Stimulated activated effector memory CD8-positive, alpha-beta T cell treated with anti-CD3 and anti-CD28 coated beads, Interleukin-12 subunit alpha, Interleukin-12 subunit beta, amount 100 ng/mL, for 72 hours (primary cell): ENCODE measurements around the gene HERC6.
"Not testable (repeated sequence)": the region's sequence is repeated elsewhere in the genome, so short reads cannot be mapped to it uniquely, and the experiment has no call there.

ENCODE experiments used
- ATAC-seq: fragments of 150-1000 bp; cut with Tn5 transposase; 2 replicates; pipeline ENCODE4 v1.10.0; 2021
- DNase-seq, 2 donors: peaks; one replicate each; pipeline ENCODE4 v3.0.0; 2021 to 2022; ENCODE audit warnings: low spot score in 2 of 2
- H3K27ac Mint-ChIP-seq: one replicate; pipeline ENCODE4 v1.8.0; 2022; ENCODE audit warnings: mild to moderate bottlenecking, mixed read lengths
- H3K36me3 Mint-ChIP-seq: one replicate; pipeline ENCODE4 v1.8.0; 2022; ENCODE audit warnings: mild to moderate bottlenecking, mixed read lengths
- H3K4me1 Mint-ChIP-seq: one replicate; pipeline ENCODE4 v1.8.0; 2022; ENCODE audit warnings: mixed read lengths
- H3K4me3 Mint-ChIP-seq: one replicate; pipeline ENCODE4 v1.8.0; 2022; ENCODE audit warnings: mild to moderate bottlenecking, mixed read lengths
- H3K9me3 Mint-ChIP-seq: one replicate; pipeline ENCODE4 v1.8.0; 2022; ENCODE audit warnings: mixed read lengths

Gene HERC6

GRCh38 chr4:88448211-88448765, 69.6 kb downstream of the HERC6 start:
- not testable (repeated sequence) for H3K36me3 Mint-ChIP-seq, H3K4me3 Mint-ChIP-seq, H3K27ac Mint-ChIP-seq, ATAC-seq, DNase-seq, H3K4me1 Mint-ChIP-seq, H3K9me3 Mint-ChIP-seq

- Mint-ChIP-seq H3K4me1 (peaks cover 8% of the 10 kb centered on the region), H3K9me3 (no peaks in the 10 kb centered on the region), H3K36me3 (no peaks in the 10 kb centered on the region), H3K4me3 (no peak overlapping the region), H3K27ac (no peak overlapping the region)
- ATAC-seq (no peak), DNase-seq (no peak)
Observed at GRCh38 chr4:88448889-88449288, 70.2 kb downstream of the HERC6 start.

GRCh38 chr4:88449290-88449689, 70.6 kb downstream of the HERC6 start:
- DNase-seq, result no peak
- no peaks in the 10 kb centered on the region for H3K36me3 Mint-ChIP-seq
- no peak for ATAC-seq

GRCh38 chr4:88451205-88451604, 72.6 kb downstream of the HERC6 start:
- Mint-ChIP-seq H3K4me1 (peaks cover 8% of the 10 kb centered on the region), H3K36me3 (no peaks in the 10 kb centered on the region), H3K27ac (no peak overlapping the region), H3K4me3 (no peak overlapping the region), H3K9me3 (no peaks in the 10 kb centered on the region)
- DNase-seq (no peak), ATAC-seq (no peak)

More at GRCh38 chr4:88449290-88449689, 70.6 kb downstream of the HERC6 start:
- Mint-ChIP-seq H3K4me3 (no peak overlapping the region), H3K4me1 (peaks cover 8% of the 10 kb centered on the region), H3K9me3 (no peaks in the 10 kb centered on the region), H3K27ac (no peak overlapping the region)

GRCh38 chr4:88452912-88453311, 74.3 kb downstream of the HERC6 start:
- Mint-ChIP-seq H3K27ac (no peak overlapping the region), H3K9me3 (no peaks in the 10 kb centered on the region), H3K4me1 (peaks cover 6% of the 10 kb centered on the region), H3K36me3 (peaks cover 12% of the 10 kb centered on the region), H3K4me3 (no peak overlapping the region)
- DNase-seq, result no peak
- ATAC-seq, result no peak

- peak within 1 kb of the TSS; percentile 91 for H3K4me3 Mint-ChIP-seq
- no peaks in the 10 kb centered on the region for H3K9me3 Mint-ChIP-seq
- peaks cover 16% of the 10 kb centered on the region for H3K36me3 Mint-ChIP-seq
- H3K27ac Mint-ChIP-seq, result peak within 1 kb of the TSS; percentile 98
- peaks cover 6% of the 10 kb centered on the region for H3K4me1 Mint-ChIP-seq
- ATAC-seq, result peak; percentile 95
- peak; percentile 83 to 96 for DNase-seq
Observed at GRCh38 chr4:88456670-88457306, 78.1 kb downstream of the HERC6 start, which contains the start of gene HERC5. Gene HERC5, plus strand, starts transcription at chr4:88457119. Its CDS starts 151 bp downstream, at chr4:88457270.

- Mint-ChIP-seq H3K36me3 (peaks cover 16% of the 10 kb centered on the region), H3K4me1 (peaks cover 6% of the 10 kb centered on the region), H3K4me3 (peak overlapping the region; percentile 91), H3K9me3 (no peaks in the 10 kb centered on the region), H3K27ac (peak overlapping the region; percentile 98)
- no peak for DNase-seq
- peak; percentile 73 for ATAC-seq
Observed at GRCh38 chr4:88457307-88458103, 78.9 kb downstream of the HERC6 start.

- DNase-seq, result no peak
- peak overlapping the region; percentile 98 for H3K27ac Mint-ChIP-seq
- peak overlapping the region; percentile 91 for H3K4me3 Mint-ChIP-seq
- no peak for ATAC-seq
- H3K4me1 Mint-ChIP-seq, result peaks cover 6% of the 10 kb centered on the region
- H3K9me3 Mint-ChIP-seq, result no peaks in the 10 kb centered on the region
- peaks cover 16% of the 10 kb centered on the region for H3K36me3 Mint-ChIP-seq
Observed at GRCh38 chr4:88458104-88458740, 79.6 kb downstream of the HERC6 start.

- Mint-ChIP-seq H3K27ac (no peak overlapping the region), H3K36me3 (peaks cover 27% of the 10 kb centered on the region), H3K4me1 (peaks cover 7% of the 10 kb centered on the region), H3K4me3 (no peak overlapping the region), H3K9me3 (no peaks in the 10 kb centered on the region)
- DNase-seq (no peak), ATAC-seq (no peak)
Observed at GRCh38 chr4:88465653-88466192, 87.1 kb downstream of the HERC6 start.

- peaks cover 43% of the 10 kb centered on the region for H3K36me3 Mint-ChIP-seq
- ATAC-seq (peak; percentile 86), DNase-seq (no peak)
- H3K4me3 Mint-ChIP-seq, result no peak overlapping the region
- H3K9me3 Mint-ChIP-seq, result no peaks in the 10 kb centered on the region
- no peak overlapping the region for H3K27ac Mint-ChIP-seq
- peaks cover 7% of the 10 kb centered on the region for H3K4me1 Mint-ChIP-seq
Observed at GRCh38 chr4:88467392-88467791, 88.7 kb downstream of the HERC6 start.

- H3K36me3 Mint-ChIP-seq, result peaks cover 39% of the 10 kb centered on the region
- no peak overlapping the region for H3K27ac Mint-ChIP-seq
- no peaks in the 10 kb centered on the region for H3K9me3 Mint-ChIP-seq
- DNase-seq, result no peak
- no peak overlapping the region for H3K4me3 Mint-ChIP-seq
- H3K4me1 Mint-ChIP-seq, result no peaks in the 10 kb centered on the region
- no peak for ATAC-seq
Observed at GRCh38 chr4:88477229-88477860, 98.7 kb downstream of the HERC6 start.

GRCh38 chr4:88478247-88478646, 99.6 kb downstream of the HERC6 start:
- Mint-ChIP-seq H3K9me3 (no peaks in the 10 kb centered on the region), H3K27ac (no peak overlapping the region), H3K4me3 (no peak overlapping the region), H3K36me3 (peaks cover 30% of the 10 kb centered on the region), H3K4me1 (no peaks in the 10 kb centered on the region)
- ATAC-seq (no peak), DNase-seq (no peak)

GRCh38 chr4:88481537-88481936, 102.9 kb downstream of the HERC6 start:
- DNase-seq, result no peak
- no peaks in the 10 kb centered on the region for H3K4me1 Mint-ChIP-seq
- no peak overlapping the region for H3K27ac Mint-ChIP-seq
- ATAC-seq, result no peak
- no peaks in the 10 kb centered on the region for H3K9me3 Mint-ChIP-seq
- H3K36me3 Mint-ChIP-seq, result peaks cover 30% of the 10 kb centered on the region
- H3K4me3 Mint-ChIP-seq, result no peak overlapping the region

GRCh38 chr4:88489100-88489761, 110.6 kb downstream of the HERC6 start:
- Mint-ChIP-seq H3K36me3 (peaks cover 46% of the 10 kb centered on the region), H3K4me1 (peaks cover 15% of the 10 kb centered on the region), H3K27ac (peak overlapping the region; percentile 86), H3K9me3 (no peaks in the 10 kb centered on the region), H3K4me3 (no peak overlapping the region)
- DNase-seq, result no peak
- ATAC-seq, result peak; percentile 55
